Ascending aorta (tissue), 2 donors: ENCODE data around the gene CREBBP. TPM values are rescaled to one million over a fixed set of nuclear protein-coding genes. Genes with fewer than 3 reads are reported as not detected.

Experiments used
- DNase-seq, 2 donors: peaks; one replicate each; pipeline ENCODE4 v3.0.0-alpha.2; 2019; ENCODE audit warnings: low spot score in 2 of 2
- H3K27ac ChIP-seq, 2 donors: fragments of 200-600 bp; sonication (generic); one replicate each; pipeline ENCODE4 v1.5.1; 2016 to 2017; ENCODE audit warnings: mild to moderate bottlenecking in 1 of 2
- H3K27me3 ChIP-seq: fragments of 200-600 bp; sonication (generic); one replicate; pipeline ENCODE4 v1.5.1; 2017
- H3K36me3 ChIP-seq, 2 donors: fragments of 200-600 bp; sonication (generic); one replicate each; pipeline ENCODE4 v1.5.1; 2016
- H3K4me1 ChIP-seq, 2 donors: fragments of 200-600 bp; sonication (generic); one replicate each; pipeline ENCODE4 v1.5.1; 2016 to 2017; ENCODE audit warnings: mild to moderate bottlenecking in 1 of 2
- H3K4me3 ChIP-seq, 2 donors: fragments of 200-600 bp; sonication (generic); one replicate each; pipeline ENCODE4 v1.5.1; 2016 to 2017; ENCODE audit warnings: mild to moderate bottlenecking in 1 of 2
- H3K9me3 ChIP-seq, 2 donors: fragments of 200-600 bp; sonication (generic); one replicate each; pipeline ENCODE4 v1.5.1; 2016
- CTCF ChIP-seq, 3 experiments: fragments of 200-600 bp in 2 of 3; fragments of 450-650 bp in 1 of 3; sonication (generic) in 2 of 3; IDR thresholded peaks; one replicate each; pipeline ENCODE4 v1.5.1; 2016 to 2019; ENCODE audit warnings: antibody characterized with exemption in 3 of 3, mild to moderate bottlenecking in 1 of 3, moderate library complexity in 1 of 3
- intact Hi-C: fragments of 100-400 bp; cut with DNase I; formaldehyde crosslinking; loops from one replicate; pipeline ENCODE4 v1.15.1; 2023
- total RNA-seq: library from RNA; depleted of rRNA; stranded (reverse); fragments of >200 nt; gene quantifications from one replicate; pipeline ENCODE4 v1.1.0, GENCODE V29; 2016

Gene CREBBP
- total RNA-seq, 1 donor from 2014 or later, result 73.7 TPM

- intact Hi-C loops, result no loop called here
- no peak for TF ChIP-seq CTCF (IDR thresholded peaks at IDR 0.05)
- H3K27me3 ChIP-seq, result no peaks in the 10 kb centered on the region
- no peaks in the 10 kb centered on the region for H3K36me3 ChIP-seq
- H3K4me1 ChIP-seq, result peaks cover 2 to 21% of the 10 kb centered on the region in 2 donors
- no peak overlapping the region for H3K4me3 ChIP-seq
- H3K27ac ChIP-seq, result no peak overlapping the region
- no peak for DNase-seq
- H3K9me3 ChIP-seq, result no peaks in the 10 kb centered on the region
Observed at GRCh38 chr16:3838600-3839401, 41.7 kb downstream of the CREBBP start.

- H3K9me3 ChIP-seq, result peaks cover 0 to 3% of the 10 kb centered on the region in 2 donors
- H3K27me3 ChIP-seq, result no peaks in the 10 kb centered on the region
- no peak for TF ChIP-seq CTCF (IDR thresholded peaks at IDR 0.05)
- no peak overlapping the region for H3K27ac ChIP-seq
- intact Hi-C loops, result no loop called here
- H3K4me1 ChIP-seq, result peaks cover 2 to 21% of the 10 kb centered on the region in 2 donors
- no peak for DNase-seq
- H3K4me3 ChIP-seq, result no peak overlapping the region
- H3K36me3 ChIP-seq, result no peaks in the 10 kb centered on the region
Observed at GRCh38 chr16:3837851-3838586, 42.5 kb downstream of the CREBBP start.

- Histone ChIP-seq H3K4me1 (peaks cover 0 to 14% of the 10 kb centered on the region in 2 donors), H3K4me3 (no peak overlapping the region), H3K9me3 (peaks cover 7 to 16% of the 10 kb centered on the region in 2 donors), H3K27ac (no peak overlapping the region), H3K36me3 (no peaks in the 10 kb centered on the region), H3K27me3 (no peaks in the 10 kb centered on the region)
- TF ChIP-seq CTCF (IDR thresholded peaks at IDR 0.05), result no peak
- intact Hi-C loops, result no loop called here
- DNase-seq, result no peak
Observed at GRCh38 chr16:3836641-3837040, 43.9 kb downstream of the CREBBP start.

GRCh38 chr16:3835089-3835602 is 45.4 kb downstream of the CREBBP start:
- H3K4me3 ChIP-seq, result no peak overlapping the region
- H3K9me3 ChIP-seq, result peaks cover 7 to 19% of the 10 kb centered on the region in 2 donors
- no peak for DNase-seq
- peaks cover 0 to 14% of the 10 kb centered on the region in 2 donors for H3K4me1 ChIP-seq
- no peaks in the 10 kb centered on the region for H3K36me3 ChIP-seq
- intact Hi-C loops, result no loop called here
- TF ChIP-seq CTCF (IDR thresholded peaks at IDR 0.05), result no peak
- no peaks in the 10 kb centered on the region for H3K27me3 ChIP-seq
- no peak overlapping the region for H3K27ac ChIP-seq

GRCh38 chr16:3832668-3833067 is 47.8 kb downstream of the CREBBP start:
- H3K4me3 ChIP-seq, result no peak overlapping the region
- intact Hi-C loops, result no loop called here
- no peak for TF ChIP-seq CTCF (IDR thresholded peaks at IDR 0.05)
- no peak overlapping the region for H3K27ac ChIP-seq
- H3K36me3 ChIP-seq, result no peaks in the 10 kb centered on the region
- no peak for DNase-seq
- H3K27me3 ChIP-seq, result no peaks in the 10 kb centered on the region
- H3K9me3 ChIP-seq, result peaks cover 7 to 19% of the 10 kb centered on the region in 2 donors
- H3K4me1 ChIP-seq, result no peaks in the 10 kb centered on the region
